HepG2 (cell line): ENCODE data around the gene HEMK1. TPM values are rescaled to one million over a fixed set of nuclear protein-coding genes. Genes with fewer than 3 reads are reported as not detected.

Source experiments
- ATAC-seq: fragments of 200-7000 bp; cut with Tn5 transposase; 3 replicates; pipeline ENCODE4 v1.9.1; 2020; ENCODE audit warnings: mild to moderate bottlenecking, moderate library complexity
- BruUV-seq: library from RNA; stranded (reverse); fragments of 400-500 nt; replicated peaks from 2 replicates; lab custom pipeline; 2021; lab: Mats Ljungman, UMichigan
- CTCF ChIA-PET: fragments of 300-600 bp; formaldehyde crosslinking; extraction: SDS; loops from one replicate; lab custom pipeline; 2021; ENCODE audit warnings: low total read pairs, inconsistent platforms, low intra/inter-chr PET ratio; lab: Yijun Ruan, JAX
- POLR2A ChIA-PET: fragments of 350-600 bp; sonication (Branson Sonifier 250); formaldehyde crosslinking; loops from one replicate; lab custom pipeline; 2020; ENCODE audit warnings: antibody characterized with exemption, inconsistent platforms; lab: Yijun Ruan, JAX
- DNase-seq: peaks from one replicate; pipeline ENCODE4 v3.0.0-alpha.2; 2015; ENCODE audit warnings: low spot score
- FAIRE-seq: peaks from 3 replicates; lab custom pipeline; 2011; peaks lifted over from hg19 to GRCh38; lab: Jason Lieb, UNC
- H2AFZ ChIP-seq: one replicate; pipeline ENCODE4 v1.6.1; 2011; ENCODE audit warnings: low read length, inconsistent platforms
- H3K27ac ChIP-seq: fragments of 300-600 bp; 3 replicates; pipeline ENCODE4 v1.8.0; 2011; ENCODE audit warnings: mixed run types, mild to moderate bottlenecking, mixed read lengths, low read length, inconsistent platforms; ENCODE audit not compliant: insufficient read depth; ENCODE audit errors: extremely low read length
- H3K27me3 ChIP-seq, 2 experiments: fragments of 200-600 bp in 1 of 2; 2 replicates in 1 of 2; 3 replicates in 1 of 2; pipeline versions ENCODE4 v1.6.0 to v1.8.0; 2011; ENCODE audit warnings: low read length in 2 of 2, mild to moderate bottlenecking in 2 of 2, moderate library complexity in 2 of 2, inconsistent platforms in 1 of 2; ENCODE audit not compliant: insufficient read depth in 2 of 2, control insufficient read depth in 1 of 2
- H3K36me3 ChIP-seq, 2 experiments: fragments of 200-600 bp in 1 of 2; replicated peaks in 1 of 2; 2 replicates in 1 of 2; 3 replicates in 1 of 2; pipeline versions ENCODE4 v1.5.1 to v1.8.0; 2011; ENCODE audit warnings: low read length in 2 of 2, inconsistent platforms in 1 of 2; ENCODE audit not compliant: insufficient read depth in 2 of 2, control insufficient read depth in 1 of 2
- H3K4me1 ChIP-seq: 2 replicates; pipeline ENCODE4 v1.5.1; 2012; ENCODE audit warnings: low read length, inconsistent platforms; ENCODE audit not compliant: insufficient read depth
- H3K4me2 ChIP-seq: 2 replicates; pipeline ENCODE4 v1.6.0; 2011; ENCODE audit warnings: low read depth, low read length, inconsistent platforms
- H3K4me3 ChIP-seq, 3 experiments: fragments of 200-600 bp in 1 of 3; sonication (generic), shearing (Covaris generic) in 1 of 3; replicated peaks in 1 of 3; 2 replicates each; pipeline ENCODE4 v1.5.1; 2011 to 2016; ENCODE audit warnings: low read length in 3 of 3, inconsistent platforms in 2 of 3, low read depth in 2 of 3, mild to moderate bottlenecking in 2 of 3, control low read depth in 1 of 3, mixed read lengths in 1 of 3; ENCODE audit not compliant: insufficient read depth in 1 of 3
- H3K79me2 ChIP-seq: one replicate; pipeline ENCODE4 v1.6.1; 2011; ENCODE audit warnings: low read length, inconsistent platforms; ENCODE audit not compliant: insufficient read depth
- H3K9ac ChIP-seq: 2 replicates; pipeline ENCODE4 v1.6.0; 2011; ENCODE audit warnings: mild to moderate bottlenecking, low read depth, low read length, inconsistent platforms; ENCODE audit not compliant: insufficient read depth
- H3K9me3 ChIP-seq: 2 replicates; pipeline ENCODE4 v1.5.1; 2012; ENCODE audit warnings: mild to moderate bottlenecking, low read length
- H4K20me1 ChIP-seq: 2 replicates; pipeline ENCODE4 v1.6.0; 2011; ENCODE audit warnings: inconsistent platforms, mild to moderate bottlenecking, low read length, moderate library complexity; ENCODE audit not compliant: insufficient read depth
- ATF7-NPFF ChIP-seq: sonication (generic); formaldehyde crosslinking; IDR thresholded peaks from 2 replicates; pipeline ENCODE4 v1.8.1; 2023; ENCODE audit warnings: mild to moderate bottlenecking, low read depth, missing genetic modification reagents, moderate library complexity
- EED ChIP-seq: sonication (generic); formaldehyde crosslinking; IDR thresholded peaks from 2 replicates; pipeline ENCODE4 v1.5.0; 2020; ENCODE audit warnings: mild to moderate bottlenecking, missing genetic modification reagents
- GABPB1 ChIP-seq: IDR thresholded peaks from 2 replicates; pipeline ENCODE4 v1.6.1; 2016; ENCODE audit warnings: mild to moderate bottlenecking, missing genetic modification reagents, moderate library complexity, missing compliant biosample characterization
- KDM3A ChIP-seq: IDR thresholded peaks from 2 replicates; pipeline ENCODE4 v1.6.1; 2018; ENCODE audit warnings: low read depth, missing compliant biosample characterization
- KMT2B ChIP-seq: IDR thresholded peaks from 2 replicates; pipeline ENCODE4 v1.6.1; 2016; ENCODE audit warnings: missing genetic modification reagents, missing compliant biosample characterization
- MXD4 ChIP-seq: IDR thresholded peaks from 2 replicates; pipeline ENCODE4 v1.6.1; 2016; ENCODE audit warnings: mild to moderate bottlenecking, missing biosample characterization, missing genetic modification reagents
- NFYB ChIP-seq: sonication (generic); formaldehyde crosslinking; IDR thresholded peaks from 2 replicates; pipeline ENCODE4 v1.4.0; 2020; ENCODE audit warnings: missing genetic modification reagents
- NFYC ChIP-seq: IDR thresholded peaks from 2 replicates; pipeline ENCODE4 v1.6.1; 2016; ENCODE audit warnings: missing genetic modification reagents, missing compliant biosample characterization
- PHF20 ChIP-seq: sonication (generic); formaldehyde crosslinking; IDR thresholded peaks from 2 replicates; pipeline ENCODE4 v1.5.0; 2020; ENCODE audit warnings: mild to moderate bottlenecking, missing genetic modification reagents
- PHF8 ChIP-seq: sonication (generic); formaldehyde crosslinking; IDR thresholded peaks from 2 replicates; pipeline ENCODE4 v1.5.0; 2020; ENCODE audit warnings: missing genetic modification reagents
- RBM39 ChIP-seq: fragments of 200-400 bp; formaldehyde crosslinking; IDR thresholded peaks from one replicate; pipeline ENCODE4 v1.6.1; 2018; ENCODE audit warnings: antibody characterized with exemption, mild to moderate bottlenecking, low read depth, low read length; ENCODE audit not compliant: poor library complexity, severe bottlenecking
- SP1 ChIP-seq, 2 experiments: fragments of 450-650 bp in 1 of 2; sonication (generic) in 1 of 2; formaldehyde crosslinking in 1 of 2; IDR thresholded peaks; 2 replicates each; pipeline versions ENCODE4 v1.4.0 to v1.6.1; 2016 to 2020; ENCODE audit warnings: missing genetic modification reagents in 1 of 2
- TBX2 ChIP-seq: sonication (generic); formaldehyde crosslinking; IDR thresholded peaks from 2 replicates; pipeline ENCODE4 v1.5.0; 2020; ENCODE audit warnings: missing genetic modification reagents, mild to moderate bottlenecking, borderline replicate concordance
- ZBTB38 ChIP-seq: sonication (generic); formaldehyde crosslinking; IDR thresholded peaks from 2 replicates; pipeline ENCODE4 v1.5.1; 2020; ENCODE audit warnings: mild to moderate bottlenecking, missing genetic modification reagents
- ZNF263 ChIP-seq: sonication (generic); formaldehyde crosslinking; IDR thresholded peaks from 2 replicates; pipeline ENCODE4 v1.4.0; 2020; ENCODE audit warnings: missing genetic modification reagents
- ZNF547 ChIP-seq: sonication (generic); formaldehyde crosslinking; IDR thresholded peaks from 2 replicates; pipeline ENCODE4 v1.5.1; 2020; ENCODE audit warnings: mild to moderate bottlenecking, missing genetic modification reagents
- ZNF629 ChIP-seq: sonication (generic); formaldehyde crosslinking; conservative IDR thresholded peaks from 2 replicates; pipeline ENCODE4 v1.5.0; 2020; ENCODE audit warnings: missing genetic modification reagents
- ZNF709 ChIP-seq: sonication (generic); formaldehyde crosslinking; IDR thresholded peaks from 2 replicates; pipeline ENCODE4 v1.5.0; 2020; ENCODE audit warnings: mild to moderate bottlenecking, missing genetic modification reagents
- ZNF883 ChIP-seq: sonication (generic); formaldehyde crosslinking; IDR thresholded peaks from 2 replicates; pipeline ENCODE4 v1.5.1; 2020; ENCODE audit warnings: mild to moderate bottlenecking, missing genetic modification reagents; ENCODE audit errors: not compliant biosample characterization
- WGBS: methylation state at CpG from one replicate; pipeline ENCODE4 v1.1.6; 2017; ENCODE audit warnings: low lambda C conversion rate; 5-methylcytosine and 5-hydroxymethylcytosine counted together
- in situ Hi-C: cut with HindIII; loops from 2 replicates; pipeline ENCODE4 v1.10.0; 2017; ENCODE audit warnings: low pct_unique_long_range_greater_than_20kb; ENCODE audit not compliant: extremely low pct_ligation_motif_present
- intact Hi-C: fragments of 100-400 bp; cut with micrococcal nuclease; formaldehyde crosslinking; loops from one replicate; pipeline ENCODE4 v1.10.0; 2022; ENCODE audit not compliant: unreplicated experiment
- polyA plus RNA-seq, 8 experiments: library from polyadenylated mRNA; depleted of rRNA in 3 of 8; stranded (reverse) in 7 of 8; unstranded in 1 of 8; fragments of >200 nt; fragmentation: Illumina TruSeq in 4 of 8; extraction: Trizol in 4 of 8; gene quantifications; 2 replicates each; pipeline versions ENCODE4 v1.2.1 to v1.2.3, GENCODE V29; 2011 to 2016; ENCODE audit warnings: low read depth in 4 of 8, missing spikeins in 1 of 8, mixed read lengths in 1 of 8; ENCODE audit not compliant: insufficient read depth in 1 of 8
- total RNA-seq, 5 experiments: library from RNA; depleted of rRNA; stranded (reverse); fragments of >200 nt; fragmentation: Illumina TruSeq; extraction: Trizol; gene quantifications; 2 replicates each; pipeline ENCODE4 v1.2.3, GENCODE V29; 2016; ENCODE audit warnings: low read depth in 1 of 5
- TF ChIP-seq, protein P1 (sequence below): sonication (generic); formaldehyde crosslinking; IDR thresholded peaks from 2 replicates; pipeline ENCODE4 v1.4.0; 2020; ENCODE audit warnings: mild to moderate bottlenecking, missing genetic modification reagents
- TF ChIP-seq, protein P2 (sequence below): sonication (generic); formaldehyde crosslinking; IDR thresholded peaks from 2 replicates; pipeline ENCODE4 v1.9.0; 2022; ENCODE audit warnings: missing genetic modification reagents, mild to moderate bottlenecking, borderline replicate concordance
- TF ChIP-seq, protein P3 (sequence below): sonication (generic); formaldehyde crosslinking; IDR thresholded peaks from 2 replicates; pipeline ENCODE4 v1.4.0; 2020; ENCODE audit warnings: missing genetic modification reagents, low read depth, mild to moderate bottlenecking, borderline replicate concordance

HEMK1 gene
- total and polyA plus RNA-seq, 2 of the 13 experiments (the other 11 are each of a cell fraction or from before 2014, with no cell fraction given): 9.8 to 12.6 TPM

DNA sequence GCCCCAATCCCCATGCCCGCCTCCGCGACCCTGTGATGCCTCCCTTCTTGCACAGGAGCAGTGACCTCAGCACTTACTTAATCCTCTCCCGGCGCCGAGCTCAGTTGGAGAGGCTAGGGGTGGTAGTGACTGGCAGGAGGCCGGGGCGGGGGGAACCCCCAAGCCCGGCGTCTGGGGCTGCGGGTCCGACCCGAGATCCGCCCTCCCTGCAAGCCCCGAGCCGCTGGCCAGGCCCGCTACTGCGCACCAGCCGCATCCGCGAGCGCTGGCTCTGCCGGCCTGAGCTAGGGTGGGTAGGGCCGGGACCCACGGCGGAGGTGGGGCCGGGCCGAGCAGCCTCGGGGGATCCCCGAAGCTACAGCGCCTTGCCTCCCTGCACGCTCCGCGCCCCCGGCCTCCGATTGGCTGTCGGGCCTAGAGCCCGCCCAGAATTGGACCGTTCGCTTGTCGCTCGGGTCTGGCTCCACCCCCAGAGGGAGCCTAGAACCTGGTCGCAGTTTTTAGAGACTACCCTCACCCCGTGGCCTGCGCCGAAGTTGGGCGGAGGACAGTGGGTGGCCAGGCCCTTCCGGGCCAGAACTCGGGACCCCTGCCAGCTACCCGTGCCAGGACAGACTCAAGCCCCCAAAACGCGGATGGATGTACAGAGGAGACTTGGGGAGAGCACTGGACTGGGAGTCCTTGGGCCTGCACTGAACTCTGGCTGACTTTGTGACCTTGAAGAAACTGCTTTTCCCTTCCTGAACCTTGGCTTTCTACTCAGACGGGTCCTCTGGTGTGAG lies 1.7 kb upstream of the HEMK1 start, which contains the start of gene C3orf18:
Gene C3orf18 (minus strand): TSS at position 362 of the 782 bp plus-strand sequence. CDS start 2,048 bp downstream, outside the sequence.
- peaks cover 4 to 21% of the 10 kb centered on the region in 2 experiments; a peak in 3 of 5 replicates for H3K27me3 ChIP-seq
- no peaks in the 10 kb centered on the region for H3K36me3 ChIP-seq
- H3K4me1 ChIP-seq: peaks cover 51% of the 10 kb centered on the region
- H3K79me2 ChIP-seq: no peaks in the 10 kb centered on the region
- H3K4me3 ChIP-seq: peak within 1 kb of the TSS; percentile 62 to 84 (median 82)
- WGBS: 21% methylated on average over 14 of the region's 53 CpGs
- no peaks in the 10 kb centered on the region for H3K9me3 ChIP-seq
- ATAC-seq: peak; percentile 75
- no peaks in the 10 kb centered on the region for H4K20me1 ChIP-seq
- CTCF ChIA-PET: no interaction called here
- peak within 1 kb of the TSS; percentile 41; the same call in 1 of the 2 replicates for H3K9ac ChIP-seq
- H3K4me2 ChIP-seq: peak within 1 kb of the TSS; percentile 80
- intact Hi-C loops: no loop called here
- no peak within 1 kb of the TSS for H3K27ac ChIP-seq
- POLR2A ChIA-PET: interaction anchor here (0.9 to 2.0 kb wide), 3 partner anchors 34 to 231 kb away, joined by 3 to 9 read pairs (median 6); partner anchors contain the start of gene CISH
- peak; percentile 63 for DNase-seq
- H2AFZ ChIP-seq: no peak within 1 kb of the TSS
- in situ Hi-C loops: no loop called here
- peak; percentile 26 for FAIRE-seq
- no TSS peak for BruUV-seq
- no peak for TF ChIP-seq ZNF263 (CRISPR knock-in tag)
- TF ChIP-seq ZNF709 (CRISPR knock-in tag): no peak
- peak; percentile 42; the same call in 1 of the 2 replicates for TF ChIP-seq TBX2 (CRISPR knock-in tag)
- peak; percentile 93 for TF ChIP-seq NFYC (CRISPR knock-in tag)
- 0 out of 2 replicates have a peak, but pooled peaks have one; percentile 31 for TF ChIP-seq PHF20 (CRISPR knock-in tag)
- TF ChIP-seq ZBTB38 (CRISPR knock-in tag): 0 out of 2 replicates have a peak, but pooled peaks have one; percentile 29
- no peak for TF ChIP-seq MXD4 (CRISPR knock-in tag)
- TF ChIP-seq SP1 (IDR thresholded peaks at IDR 0.05): no peak
- TF ChIP-seq SP1 (CRISPR knock-in tag; IDR thresholded peaks at IDR 0.05): peak; percentile 53; the same call in 1 of the 2 replicates
- 0 out of 2 replicates have a peak, but pooled peaks have one; percentile 18 for TF ChIP-seq ATF7-NPFF (CRISPR knock-in tag)
- TF ChIP-seq EED (CRISPR knock-in tag): 0 out of 2 replicates have a peak, but pooled peaks have one; percentile 16
- TF ChIP-seq ZNF629 (CRISPR knock-in tag): no peak
- TF ChIP-seq ZNF883 (CRISPR knock-in tag): no peak
- TF ChIP-seq KDM3A (CRISPR knock-in tag): 0 out of 2 replicates have a peak, but pooled peaks have one; percentile 25
- TF ChIP-seq, protein P1, sequence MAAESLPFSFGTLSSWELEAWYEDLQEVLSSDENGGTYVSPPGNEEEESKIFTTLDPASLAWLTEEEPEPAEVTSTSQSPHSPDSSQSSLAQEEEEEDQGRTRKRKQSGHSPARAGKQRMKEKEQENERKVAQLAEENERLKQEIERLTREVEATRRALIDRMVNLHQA (CRISPR knock-in tag): no peak
- TF ChIP-seq, protein P2, sequence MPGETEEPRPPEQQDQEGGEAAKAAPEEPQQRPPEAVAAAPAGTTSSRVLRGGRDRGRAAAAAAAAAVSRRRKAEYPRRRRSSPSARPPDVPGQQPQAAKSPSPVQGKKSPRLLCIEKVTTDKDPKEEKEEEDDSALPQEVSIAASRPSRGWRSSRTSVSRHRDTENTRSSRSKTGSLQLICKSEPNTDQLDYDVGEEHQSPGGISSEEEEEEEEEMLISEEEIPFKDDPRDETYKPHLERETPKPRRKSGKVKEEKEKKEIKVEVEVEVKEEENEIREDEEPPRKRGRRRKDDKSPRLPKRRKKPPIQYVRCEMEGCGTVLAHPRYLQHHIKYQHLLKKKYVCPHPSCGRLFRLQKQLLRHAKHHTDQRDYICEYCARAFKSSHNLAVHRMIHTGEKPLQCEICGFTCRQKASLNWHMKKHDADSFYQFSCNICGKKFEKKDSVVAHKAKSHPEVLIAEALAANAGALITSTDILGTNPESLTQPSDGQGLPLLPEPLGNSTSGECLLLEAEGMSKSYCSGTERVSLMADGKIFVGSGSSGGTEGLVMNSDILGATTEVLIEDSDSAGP (CRISPR knock-in tag): peak; percentile 35; the same call in 1 of the 2 replicates
- no peak for TF ChIP-seq KMT2B (CRISPR knock-in tag)
- TF ChIP-seq RBM39: peak; percentile 34
- peak; percentile 63; the same call in 1 of the 2 replicates for TF ChIP-seq ZNF547 (CRISPR knock-in tag)
- TF ChIP-seq PHF8 (CRISPR knock-in tag): peak; percentile 43
- TF ChIP-seq GABPB1 (CRISPR knock-in tag): peak; percentile 56; the same call in 1 of the 2 replicates
- peak; percentile 95 for TF ChIP-seq NFYB
- TF ChIP-seq, protein P3, sequence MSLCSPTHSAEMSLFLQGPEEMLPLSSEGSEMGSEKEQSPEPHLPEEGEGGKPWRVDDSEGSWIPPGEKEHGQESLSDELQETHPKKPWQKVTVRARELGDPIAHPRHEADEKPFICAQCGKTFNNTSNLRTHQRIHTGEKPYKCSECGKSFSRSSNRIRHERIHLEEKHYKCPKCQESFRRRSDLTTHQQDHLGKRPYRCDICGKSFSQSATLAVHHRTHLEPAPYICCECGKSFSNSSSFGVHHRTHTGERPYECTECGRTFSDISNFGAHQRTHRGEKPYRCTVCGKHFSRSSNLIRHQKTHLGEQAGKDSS (CRISPR knock-in tag): peak; percentile 100
